ENCODE data around the gene FURIN. TPM values are rescaled to one million over a fixed set of nuclear protein-coding genes. Genes with fewer than 3 reads are reported as not detected.

The FURIN gene
- total and polyA plus RNA-seq, 9 of the 15 experiments (the other 6 are each of a cell fraction or from before 2014, with no cell fraction given): 0.92 to 99.9 (median 34.8) TPM

- TF ChIP-seq ZBTB40 (IDR thresholded peaks at IDR 0.05) (no peak), ZBTB40 (CRISPR knock-in tag; IDR thresholded peaks at IDR 0.05) (no peak), ZZZ3 (IDR thresholded peaks at IDR 0.05) (peak; percentile 79; the same call in 1 of the 2 replicates), STAT5B (CRISPR knock-in tag; IDR thresholded peaks at IDR 0.05) (no peak), BRF2 (IDR thresholded peaks at IDR 0.05; ENCODE audit: borderline replicate concordance, insufficient read depth, insufficient read length) (no peak), MIER1 (IDR thresholded peaks at IDR 0.05; ENCODE audit: low read depth) (peak; percentile 16; the same call in 1 of the 2 replicates)
Observed at GRCh38 chr15:90929246-90930019, 61.0 kb downstream of the FURIN start (continued).

All from K562 (cell line).